A673 (cell line): ENCODE results near the gene ZBTB47. TPM values are rescaled to one million over a fixed set of nuclear protein-coding genes. Genes with fewer than 3 reads are reported as not detected.

Source experiments
- BruUV-seq: library from RNA; stranded (reverse); fragments of 400-500 nt; replicated peaks from 2 replicates; lab custom pipeline; 2021; lab: Mats Ljungman, UMichigan
- CTCF ChIA-PET: fragments of 300-600 bp; sonication (Branson Sonifier 250); formaldehyde crosslinking; loops from one replicate; lab custom pipeline; 2022; ENCODE audit warnings: antibody characterized with exemption; lab: Charles Lee
- POLR2A ChIA-PET: fragments of 300-600 bp; sonication (Branson Sonifier 250); formaldehyde crosslinking; loops from one replicate; lab custom pipeline; 2022; ENCODE audit warnings: antibody characterized with exemption; ENCODE audit not compliant: low non-redundant PET; lab: Charles Lee
- DNase-seq: peaks from one replicate; pipeline ENCODE4 v3.0.0-alpha.2; 2015; ENCODE audit warnings: low spot score
- H3K27ac ChIP-seq: fragments of 200-600 bp; sonication (generic); 2 replicates; pipeline ENCODE4 v1.5.1; 2016; ENCODE audit warnings: mixed run types, low read depth, mild to moderate bottlenecking, mixed read lengths, antibody characterized with exemption, low read length; ENCODE audit not compliant: poor library complexity, severe bottlenecking
- H3K27me3 ChIP-seq: fragments of 200-600 bp; sonication (generic); replicated peaks from 2 replicates; pipeline ENCODE4 v1.6.1; 2017; ENCODE audit warnings: mixed run types, low read depth, mild to moderate bottlenecking, mixed read lengths, antibody characterized with exemption, low read length; ENCODE audit not compliant: insufficient read depth, poor library complexity
- H3K36me3 ChIP-seq: fragments of 200-600 bp; sonication (generic); 2 replicates; pipeline ENCODE4 v1.6.1; 2016; ENCODE audit warnings: mixed run types, mild to moderate bottlenecking, mixed read lengths, antibody characterized with exemption, low read length; ENCODE audit not compliant: insufficient read depth, poor library complexity, severe bottlenecking
- H3K4me1 ChIP-seq: fragments of 200-600 bp; sonication (generic); 2 replicates; pipeline ENCODE4 v1.6.1; 2017; ENCODE audit warnings: mixed run types, mild to moderate bottlenecking, mixed read lengths, antibody characterized with exemption, low read length; ENCODE audit not compliant: insufficient read depth, poor library complexity, severe bottlenecking
- H3K4me3 ChIP-seq: fragments of 200-600 bp; sonication (generic); 2 replicates; pipeline ENCODE4 v1.5.1; 2016; ENCODE audit warnings: low read depth, mixed run types, mild to moderate bottlenecking, mixed read lengths, low read length; ENCODE audit not compliant: poor library complexity, severe bottlenecking
- H3K9me3 ChIP-seq: fragments of 200-600 bp; sonication (generic); 2 replicates; pipeline ENCODE4 v1.6.1; 2016; ENCODE audit warnings: mixed run types, low read depth, mild to moderate bottlenecking, mixed read lengths, antibody characterized with exemption, low read length; ENCODE audit not compliant: poor library complexity, severe bottlenecking
- EZH2 ChIP-seq: fragments of 200-600 bp; sonication (generic); IDR thresholded peaks from 2 replicates; pipeline ENCODE4 v1.6.1; 2017; ENCODE audit warnings: borderline replicate concordance, low read depth, mild to moderate bottlenecking, mixed read lengths, antibody characterized with exemption, low read length; ENCODE audit not compliant: poor library complexity, severe bottlenecking
- intact Hi-C: fragments of 100-400 bp; cut with micrococcal nuclease; formaldehyde crosslinking; loops from one replicate; pipeline ENCODE4 v1.10.0; 2022; ENCODE audit not compliant: unreplicated experiment
- total RNA-seq: library from RNA; stranded (reverse); gene quantifications from 2 replicates; pipeline ENCODE4 v1.2.3, GENCODE V29; 2021
- TF ChIP-seq, protein P1 (sequence below): fragments of 300-800, 200-600 bp; sonication (generic); conservative IDR thresholded peaks from 2 replicates; pipeline ENCODE4 v1.5.1; 2017; ENCODE audit warnings: low read depth, mild to moderate bottlenecking, antibody characterized with exemption, low read length, moderate library complexity, mixed read lengths

Gene ZBTB47
- total RNA-seq, 1 experiment from 2014 or later: 4.4 TPM

- no peaks in the 10 kb centered on the region for H3K9me3 ChIP-seq
- no peak overlapping the region for H3K4me3 ChIP-seq
- BruUV-seq: no TSS peak
- ChIA-PET CTCF (no interaction called here), POLR2A (no interaction called here)
- intact Hi-C loops: no loop called here
- H3K4me1 ChIP-seq: peaks cover 7% of the 10 kb centered on the region
- H3K27ac ChIP-seq: no peak overlapping the region
- no peak for DNase-seq
- H3K36me3 ChIP-seq: no peaks in the 10 kb centered on the region
- no peaks in the 10 kb centered on the region for H3K27me3 ChIP-seq
- TF ChIP-seq EZH2: no peak
- TF ChIP-seq, protein P1, sequence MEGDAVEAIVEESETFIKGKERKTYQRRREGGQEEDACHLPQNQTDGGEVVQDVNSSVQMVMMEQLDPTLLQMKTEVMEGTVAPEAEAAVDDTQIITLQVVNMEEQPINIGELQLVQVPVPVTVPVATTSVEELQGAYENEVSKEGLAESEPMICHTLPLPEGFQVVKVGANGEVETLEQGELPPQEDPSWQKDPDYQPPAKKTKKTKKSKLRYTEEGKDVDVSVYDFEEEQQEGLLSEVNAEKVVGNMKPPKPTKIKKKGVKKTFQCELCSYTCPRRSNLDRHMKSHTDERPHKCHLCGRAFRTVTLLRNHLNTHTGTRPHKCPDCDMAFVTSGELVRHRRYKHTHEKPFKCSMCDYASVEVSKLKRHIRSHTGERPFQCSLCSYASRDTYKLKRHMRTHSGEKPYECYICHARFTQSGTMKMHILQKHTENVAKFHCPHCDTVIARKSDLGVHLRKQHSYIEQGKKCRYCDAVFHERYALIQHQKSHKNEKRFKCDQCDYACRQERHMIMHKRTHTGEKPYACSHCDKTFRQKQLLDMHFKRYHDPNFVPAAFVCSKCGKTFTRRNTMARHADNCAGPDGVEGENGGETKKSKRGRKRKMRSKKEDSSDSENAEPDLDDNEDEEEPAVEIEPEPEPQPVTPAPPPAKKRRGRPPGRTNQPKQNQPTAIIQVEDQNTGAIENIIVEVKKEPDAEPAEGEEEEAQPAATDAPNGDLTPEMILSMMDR: peak; percentile 40
Observed at GRCh38 chr3:42613462-42613861, 40.0 kb upstream of the ZBTB47 start.

- Histone ChIP-seq H3K36me3 (peaks cover 39% of the 10 kb centered on the region), H3K4me3 (no peak overlapping the region), H3K9me3 (no peaks in the 10 kb centered on the region), H3K27ac (no peak overlapping the region), H3K4me1 (no peaks in the 10 kb centered on the region), H3K27me3 (no peaks in the 10 kb centered on the region)
- TF ChIP-seq, protein P1: no peak
- no peak for TF ChIP-seq EZH2
- BruUV-seq: no TSS peak
- no peak for DNase-seq
- POLR2A ChIA-PET: no interaction called here
- intact Hi-C loops: no loop called here
- CTCF ChIA-PET: no interaction called here
Observed at GRCh38 chr3:42631620-42632019, 21.9 kb upstream of the ZBTB47 start.

- H3K4me3 ChIP-seq: no peak overlapping the region
- H3K27me3 ChIP-seq: no peaks in the 10 kb centered on the region
- no peaks in the 10 kb centered on the region for H3K9me3 ChIP-seq
- no peak for TF ChIP-seq EZH2
- TF ChIP-seq, protein P1: no peak
- intact Hi-C loops: no loop called here
- BruUV-seq: no TSS peak
- H3K27ac ChIP-seq: no peak overlapping the region
- POLR2A ChIA-PET: no interaction called here
- no peaks in the 10 kb centered on the region for H3K4me1 ChIP-seq
- peaks cover 44% of the 10 kb centered on the region for H3K36me3 ChIP-seq
- no peak for DNase-seq
- CTCF ChIA-PET: no interaction called here
Observed at GRCh38 chr3:42632146-42632545, 21.4 kb upstream of the ZBTB47 start.
